ENCODE measurements around the gene NELL2.
"Not testable (repeated sequence)": the region's sequence is repeated elsewhere in the genome, so short reads cannot be mapped to it uniquely, and the experiment has no call there.

Gene NELL2

GRCh38 chr12:44779766-44780165 lies 96.3 kb downstream of the NELL2 start:
- DNase-seq (ENCODE audit: low read depth in 2 of 2), result no peak

DNA sequence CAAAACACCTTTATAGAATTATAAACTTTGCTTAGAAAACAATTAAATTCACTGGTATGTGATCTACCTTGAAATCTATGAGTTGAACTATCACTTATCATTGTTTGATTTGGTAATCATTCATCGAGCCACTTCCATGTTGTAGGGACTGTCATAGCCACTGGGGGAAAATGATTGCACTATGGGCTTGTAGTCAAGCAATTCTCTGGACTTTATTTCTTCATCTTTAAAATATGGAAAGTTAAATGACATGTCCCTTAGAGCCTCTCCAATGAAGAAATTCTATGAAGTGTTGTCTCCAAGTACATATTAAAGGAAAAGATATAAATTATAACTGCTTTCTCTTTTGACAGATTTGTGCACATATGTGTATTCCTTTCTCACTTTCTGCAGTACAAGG lies 97.3 kb downstream of the NELL2 start:
- DNase-seq (ENCODE audit: low read depth in 2 of 2), result no peak

- DNase-seq (ENCODE audit: low read depth in 2 of 2), result no peak
Measured at GRCh38 chr12:44777044-44777443, 99.1 kb downstream of the NELL2 start.

DNA sequence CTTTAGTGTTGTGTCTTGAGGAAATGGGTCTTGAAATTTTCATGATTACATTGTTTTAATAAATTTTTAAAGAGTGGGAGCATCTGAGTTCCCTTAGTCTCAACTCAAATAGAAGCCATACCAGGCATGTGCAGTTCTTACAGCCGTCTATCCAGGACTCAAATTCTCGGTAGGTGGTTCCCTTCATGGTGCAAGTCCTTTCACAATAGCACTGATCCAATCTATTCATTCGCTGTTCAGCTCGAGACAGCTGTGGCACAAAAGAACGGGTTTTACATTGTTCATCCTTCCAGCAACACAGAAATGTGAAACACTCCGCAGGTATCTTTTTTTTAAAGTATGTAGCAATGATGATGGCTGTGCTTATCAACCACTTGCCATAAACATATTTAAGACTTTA lies 100.2 kb downstream of the NELL2 start:
- no peak for DNase-seq (ENCODE audit: low read depth in 2 of 2)

DNA sequence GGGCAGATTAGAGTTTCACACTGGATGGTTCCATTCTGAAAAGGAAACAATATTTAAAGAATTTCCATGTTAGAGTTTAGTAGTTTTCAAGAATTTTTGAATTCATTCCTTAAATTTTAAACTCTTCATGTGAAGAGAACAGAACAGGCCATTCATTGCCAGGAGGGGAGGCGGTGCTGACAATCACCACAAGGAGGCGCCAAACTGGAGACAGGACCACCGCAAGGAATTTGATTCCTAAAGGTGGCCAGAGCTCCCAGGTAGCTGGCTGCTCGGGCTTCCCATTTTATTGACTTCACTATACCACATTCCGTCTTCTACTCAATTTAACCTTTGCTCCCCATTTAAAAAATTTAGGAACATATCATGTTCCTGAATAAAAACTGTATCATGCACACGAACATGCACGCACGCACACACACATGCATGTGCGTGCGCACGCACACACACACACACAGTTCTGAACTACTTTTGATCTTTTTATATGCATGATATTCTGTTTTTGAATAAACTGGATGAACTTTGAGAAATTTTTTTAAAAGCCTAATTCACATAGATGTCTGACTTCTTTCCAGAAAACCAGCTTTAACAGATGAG lies 101.2 kb downstream of the NELL2 start:
- peak; percentile 43 to 56 for DNase-seq (ENCODE audit: low read depth in 2 of 2)

- no peak for DNase-seq (ENCODE audit: low read depth in 2 of 2)
Measured at GRCh38 chr12:44771485-44772021, 104.6 kb downstream of the NELL2 start.

DNA sequence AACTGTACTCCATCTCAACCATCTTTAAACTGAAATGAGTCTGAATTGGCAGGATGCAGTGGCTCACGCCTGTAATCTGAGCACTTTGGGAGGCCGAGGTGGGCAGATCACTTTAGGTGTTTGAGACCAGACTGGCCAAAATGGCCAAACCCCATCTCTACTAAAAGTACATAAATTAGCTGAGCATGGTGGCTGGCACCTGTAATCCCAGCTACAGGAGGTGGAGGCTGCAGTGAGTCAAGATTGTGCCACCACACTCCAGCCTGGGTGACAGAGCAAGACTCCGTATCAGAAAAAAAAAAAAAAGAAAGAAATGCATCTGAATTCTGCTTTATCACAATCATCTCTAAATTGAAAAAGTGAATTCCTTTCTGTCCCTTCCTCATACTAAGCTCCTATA lies 110.3 kb downstream of the NELL2 start:
- no peak for DNase-seq (ENCODE audit: low read depth in 2 of 2)

DNA sequence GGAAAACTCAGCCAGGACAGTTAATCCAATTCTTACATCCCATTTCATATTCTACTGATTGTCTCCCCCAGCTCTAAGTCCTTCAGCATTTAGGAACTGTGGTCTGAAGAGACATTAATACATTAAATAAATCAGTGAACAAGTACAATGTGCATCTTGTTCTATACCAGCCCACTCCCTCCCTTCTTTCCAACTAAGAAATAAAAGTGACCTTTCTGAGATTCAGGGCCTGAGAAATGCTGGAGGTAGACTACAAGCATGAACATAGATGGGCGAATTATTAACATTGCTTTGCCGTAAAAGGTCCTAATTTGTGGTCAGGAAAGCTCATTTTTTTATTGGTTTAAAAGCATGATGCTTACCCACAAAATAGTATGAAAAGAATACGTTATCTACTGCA lies 113.1 kb downstream of the NELL2 start:
- no peak for DNase-seq (ENCODE audit: low read depth in 2 of 2)

DNA sequence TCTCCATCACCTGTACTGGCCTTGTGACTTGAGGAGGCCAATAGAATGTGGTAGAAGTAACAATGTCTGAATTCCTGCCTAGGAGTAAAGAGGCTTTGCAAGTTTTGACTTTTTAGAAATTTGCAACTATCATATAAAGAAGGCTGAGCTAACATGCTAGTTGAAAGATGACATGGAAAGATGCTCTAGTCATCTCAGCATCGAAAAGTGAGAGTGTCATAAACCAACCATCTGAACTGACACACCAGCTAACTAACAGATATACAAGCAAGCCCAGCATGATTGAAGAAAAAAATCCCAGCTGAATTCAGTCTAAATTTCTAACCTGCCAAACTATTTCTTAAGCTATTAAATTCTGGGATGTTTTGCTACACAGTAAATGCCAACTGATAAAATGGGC lies 116.8 kb downstream of the NELL2 start:
- no peak for DNase-seq (ENCODE audit: low read depth in 2 of 2)

GRCh38 chr12:44750468-44750867 lies 125.6 kb downstream of the NELL2 start:
- no peak for DNase-seq (ENCODE audit: low read depth in 2 of 2)

GRCh38 chr12:44749566-44749965 lies 126.5 kb downstream of the NELL2 start:
- DNase-seq (ENCODE audit: low read depth in 2 of 2), result no peak

DNA sequence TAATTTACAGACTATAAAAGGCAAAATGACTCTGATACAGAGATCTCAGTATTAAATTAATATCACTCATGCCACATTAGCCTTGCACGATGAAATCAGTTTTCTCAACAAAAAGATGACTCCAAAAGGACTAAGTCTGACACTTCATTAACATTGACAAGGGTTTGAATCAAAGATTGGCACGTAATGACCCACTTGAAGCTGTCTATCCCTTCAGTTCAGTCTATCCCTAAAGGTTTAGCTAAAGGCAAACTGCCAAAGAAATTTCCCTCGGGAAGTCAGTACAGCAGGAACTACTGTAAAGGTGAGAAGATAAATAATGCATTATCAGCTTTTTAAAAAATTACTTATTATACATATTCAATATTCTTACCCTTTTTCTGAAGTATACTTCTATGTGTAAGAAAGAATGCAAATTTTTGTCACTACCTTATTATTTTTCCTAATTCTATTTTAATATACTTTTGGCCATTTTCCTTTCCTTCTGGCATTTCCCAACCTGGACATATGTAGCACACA lies 127.1 kb downstream of the NELL2 start:
- DNase-seq (ENCODE audit: low read depth in 2 of 2), result no peak

GRCh38 chr12:44741292-44741980 lies 134.7 kb downstream of the NELL2 start:
- DNase-seq (ENCODE audit: low read depth in 2 of 2), result not testable (repeated sequence)

DNA sequence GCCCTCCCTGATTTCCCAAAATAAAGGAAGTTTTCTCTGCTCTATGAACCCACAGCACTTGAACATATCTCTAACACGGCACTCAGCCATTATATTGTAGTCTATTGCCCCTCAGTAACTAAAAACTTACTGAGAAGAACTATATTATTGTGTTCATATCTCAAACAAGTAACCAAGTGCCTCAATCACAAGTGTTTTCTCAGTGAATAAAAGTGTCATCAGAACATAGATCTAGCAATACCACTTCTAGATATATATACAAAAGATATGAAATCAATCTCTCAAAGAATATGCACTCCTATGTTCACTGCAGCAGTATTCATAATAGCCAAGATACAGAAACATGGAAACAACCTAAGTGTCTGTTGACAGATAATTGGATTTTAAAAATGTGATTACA lies 138.1 kb downstream of the NELL2 start:
- DNase-seq (ENCODE audit: low read depth in 2 of 2), result no peak

- no peak for DNase-seq (ENCODE audit: low read depth in 2 of 2)
Measured at GRCh38 chr12:44728566-44728965, 147.5 kb downstream of the NELL2 start.

DNA sequence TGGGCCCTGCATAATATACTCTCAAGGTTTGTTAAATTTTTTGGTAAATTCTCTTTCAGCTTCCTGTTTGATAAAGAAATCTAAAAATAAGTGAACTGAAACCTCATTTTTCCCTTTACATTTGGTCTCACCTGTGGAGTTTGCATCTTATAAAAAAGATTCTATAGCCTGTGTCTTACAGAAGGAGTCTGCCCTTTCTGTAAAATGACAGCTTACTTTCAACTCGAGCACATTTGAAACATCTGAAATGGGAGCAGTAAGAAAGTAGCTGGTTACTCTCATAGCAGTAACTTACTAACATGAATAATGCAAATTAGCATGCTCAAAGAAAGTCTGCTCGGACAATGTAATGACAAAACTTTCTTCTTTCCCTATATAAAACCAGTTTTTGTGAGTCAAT lies 155.8 kb downstream of the NELL2 start:
- no peak for DNase-seq (ENCODE audit: low read depth in 2 of 2)

DNA sequence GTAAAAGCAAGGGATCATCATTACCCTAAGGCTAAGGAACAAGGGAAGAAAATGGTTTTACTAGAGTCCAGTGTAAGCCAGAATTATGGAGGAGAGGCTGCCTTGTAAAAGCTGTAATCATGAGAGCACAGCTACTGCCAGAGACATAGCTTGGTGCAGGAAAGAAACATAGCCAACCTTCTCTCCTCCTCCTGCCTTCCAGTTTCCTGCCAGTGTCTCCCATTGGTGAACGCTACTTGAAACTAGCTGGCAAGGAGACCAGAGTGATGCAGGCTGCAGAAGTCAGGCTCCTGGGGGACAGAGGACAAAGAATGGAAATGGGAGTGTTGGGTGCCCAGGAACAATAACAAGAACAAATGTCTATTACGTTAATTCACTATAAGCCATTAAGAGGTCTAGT lies 158.5 kb downstream of the NELL2 start:
- no peak for DNase-seq (ENCODE audit: low read depth in 2 of 2)

- DNase-seq (ENCODE audit: low read depth in 2 of 2), result no peak
Measured at GRCh38 chr12:44716711-44717110, 159.4 kb downstream of the NELL2 start.

GRCh38 chr12:44711736-44712135 lies 164.4 kb downstream of the NELL2 start:
- DNase-seq (ENCODE audit: low read depth in 2 of 2), result no peak

DNA sequence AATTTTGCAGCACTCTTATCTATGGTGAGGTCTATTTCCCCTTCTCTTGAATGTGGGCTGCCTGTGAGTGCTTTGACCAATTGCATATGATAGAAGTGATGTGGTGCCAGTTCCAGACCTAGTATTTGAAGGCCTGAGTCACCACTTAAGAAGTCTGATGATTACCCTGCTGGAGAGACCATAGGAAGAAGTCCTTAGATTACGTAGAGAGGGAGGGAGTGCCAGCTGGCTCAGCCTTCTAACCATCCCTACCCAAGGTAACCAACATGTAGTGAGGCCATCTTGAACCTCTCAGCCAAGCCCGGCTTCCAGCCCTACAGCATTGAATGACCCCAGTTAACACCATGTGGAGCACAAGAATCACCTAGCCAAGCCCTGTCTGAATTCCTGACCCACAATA lies 166.9 kb downstream of the NELL2 start:
- no peak for DNase-seq (ENCODE audit: low read depth in 2 of 2)

DNA sequence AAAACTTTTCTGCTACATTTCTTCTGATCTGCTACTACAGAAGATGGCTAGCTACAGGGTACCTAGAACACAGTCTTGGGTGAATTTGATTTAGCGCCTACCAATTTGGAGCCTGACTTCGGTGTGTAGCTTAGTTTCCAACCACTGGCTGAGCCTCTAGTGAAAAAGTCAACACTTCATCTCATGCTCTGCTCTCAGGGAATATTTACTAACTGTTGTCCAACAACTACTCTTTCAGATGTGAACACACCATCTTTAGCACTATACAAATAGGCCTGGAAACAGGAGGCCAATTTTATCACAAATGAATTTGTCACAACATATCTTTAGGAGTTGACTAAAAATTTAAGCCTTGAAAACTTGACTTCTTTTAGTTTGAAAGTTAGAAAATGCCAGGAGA lies 167.9 kb downstream of the NELL2 start:
- no peak for DNase-seq (ENCODE audit: low read depth in 2 of 2)

- no peak for DNase-seq (ENCODE audit: low read depth in 2 of 2)
Measured at GRCh38 chr12:44703182-44703910, 172.8 kb downstream of the NELL2 start.

GRCh38 chr12:44697511-44697910 lies 178.6 kb downstream of the NELL2 start:
- DNase-seq (ENCODE audit: low read depth in 2 of 2), result no peak

All from activated CD4-positive, alpha-beta T cell treated with anti-CD3 and anti-CD28 coated beads for 24 hours (primary cell).